ENCODE data around the gene PRKCA.

Gene PRKCA

DNA sequence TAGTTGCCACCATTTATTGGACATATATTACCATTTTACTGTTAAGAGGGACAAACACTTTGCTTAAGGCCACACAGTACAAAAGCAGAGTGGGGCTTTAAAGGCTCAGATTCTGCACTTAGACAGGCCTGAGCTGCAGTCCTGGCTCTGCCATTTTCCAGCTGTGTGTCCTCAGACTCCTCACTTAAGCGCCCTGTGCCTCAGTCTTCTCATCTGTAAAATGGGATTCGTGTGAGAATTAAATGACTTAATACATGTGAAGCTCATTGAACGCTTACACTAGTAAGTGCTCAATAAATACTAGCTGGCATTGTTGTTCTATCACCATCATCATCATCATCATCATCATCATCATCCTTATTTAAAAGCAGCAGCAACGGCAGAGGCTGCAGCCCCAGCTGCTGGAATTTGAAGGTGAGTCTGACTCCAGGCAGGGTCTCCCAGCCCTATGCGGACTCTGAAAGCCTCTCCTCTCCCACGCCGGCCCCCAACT, 532.1 kb downstream of the PRKCA start:
- no peak for DNase-seq

- DNase-seq = no peak
Measured at GRCh38 chr17:66834919-66835454, 532.6 kb downstream of the PRKCA start, which contains the start of gene CACNG5. TSS of gene CACNG5 (plus strand) at chr17:66835117. CDS start at chr17:66877333, 42,216 bp downstream.

- DNase-seq = no peak
Measured at GRCh38 chr17:66835476-66835875, 533.1 kb downstream of the PRKCA start.

DNA sequence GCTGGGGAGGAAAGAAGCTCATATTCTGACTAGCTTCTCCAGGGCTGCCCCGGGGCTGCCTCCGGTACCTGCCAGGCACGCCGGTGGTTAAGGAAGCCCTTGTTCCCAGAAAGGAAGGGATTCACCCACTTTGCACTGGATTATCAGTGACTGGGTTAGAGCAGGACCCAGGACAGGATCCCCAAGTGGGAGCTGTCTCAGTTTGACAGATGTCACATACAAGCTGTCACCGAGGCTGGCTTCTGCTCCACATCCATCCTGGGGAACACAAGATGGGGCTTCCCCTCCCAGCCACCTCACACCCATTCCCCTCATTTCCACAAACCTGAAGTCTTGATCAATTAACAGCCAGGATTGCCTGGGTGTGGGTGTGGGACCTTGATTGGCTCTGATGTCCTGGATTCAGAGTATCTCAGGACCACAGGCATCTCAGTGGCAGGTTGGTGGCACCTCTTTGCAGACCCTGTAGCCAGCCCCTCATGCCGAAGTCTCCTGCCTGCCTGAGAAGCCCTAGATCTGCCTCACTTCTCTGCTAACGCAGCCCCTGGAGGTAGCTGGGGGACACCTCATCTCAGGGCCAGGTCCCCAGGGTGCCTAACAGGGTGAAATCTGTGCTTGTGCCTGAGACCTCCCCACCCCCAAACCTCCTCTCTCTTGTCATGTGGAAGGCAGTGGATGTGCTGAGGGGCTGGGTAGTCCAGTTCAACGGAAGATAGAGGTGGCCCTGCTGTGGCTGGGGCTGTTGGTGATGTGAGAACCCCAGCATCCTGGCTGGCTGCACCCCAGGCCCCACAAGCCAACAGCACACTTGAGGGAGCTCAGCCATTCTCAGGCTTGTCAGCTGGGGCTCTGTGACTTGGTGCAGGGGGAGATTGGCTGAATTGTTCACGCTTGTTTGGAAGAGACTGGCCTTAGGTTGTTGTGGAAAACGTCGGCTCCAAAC, 533.9 kb downstream of the PRKCA start:
- DNase-seq = no peak

- DNase-seq = no peak
Measured at GRCh38 chr17:66837226-66837625, 534.8 kb downstream of the PRKCA start.

- DNase-seq = no peak
Measured at GRCh38 chr17:66837885-66838665, 535.7 kb downstream of the PRKCA start.

GRCh38 chr17:66839616-66840015, 537.2 kb downstream of the PRKCA start:
- DNase-seq = no peak

- DNase-seq = no peak
Measured at GRCh38 chr17:66840061-66840460, 537.6 kb downstream of the PRKCA start.

DNA sequence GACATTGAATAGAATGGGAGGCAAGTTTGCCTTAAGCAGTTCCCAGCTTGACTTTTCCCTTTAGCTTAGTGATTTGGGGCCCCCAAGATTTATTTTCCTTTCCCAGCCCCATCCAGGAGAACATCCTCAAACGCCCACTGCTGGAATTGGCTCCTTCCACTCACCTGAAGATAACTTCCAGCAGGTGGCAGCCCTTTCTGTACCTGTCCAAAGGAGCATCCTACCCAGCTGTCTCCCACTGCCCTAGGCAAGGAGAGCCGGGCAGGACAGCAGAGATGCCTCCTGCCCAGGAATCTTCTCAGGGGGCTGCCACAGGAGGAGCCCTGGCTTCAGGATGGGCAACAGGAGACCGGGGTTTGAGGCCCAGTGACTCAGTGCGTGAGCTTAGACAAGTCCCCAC, 538.9 kb downstream of the PRKCA start:
- DNase-seq = no peak

GRCh38 chr17:66841744-66842143, 539.3 kb downstream of the PRKCA start:
- no peak for DNase-seq

GRCh38 chr17:66842505-66842904, 540.1 kb downstream of the PRKCA start:
- DNase-seq = no peak

GRCh38 chr17:66842959-66843358, 540.5 kb downstream of the PRKCA start:
- DNase-seq = no peak

- DNase-seq = no peak
Measured at GRCh38 chr17:66843627-66844026, 541.2 kb downstream of the PRKCA start.

DNA sequence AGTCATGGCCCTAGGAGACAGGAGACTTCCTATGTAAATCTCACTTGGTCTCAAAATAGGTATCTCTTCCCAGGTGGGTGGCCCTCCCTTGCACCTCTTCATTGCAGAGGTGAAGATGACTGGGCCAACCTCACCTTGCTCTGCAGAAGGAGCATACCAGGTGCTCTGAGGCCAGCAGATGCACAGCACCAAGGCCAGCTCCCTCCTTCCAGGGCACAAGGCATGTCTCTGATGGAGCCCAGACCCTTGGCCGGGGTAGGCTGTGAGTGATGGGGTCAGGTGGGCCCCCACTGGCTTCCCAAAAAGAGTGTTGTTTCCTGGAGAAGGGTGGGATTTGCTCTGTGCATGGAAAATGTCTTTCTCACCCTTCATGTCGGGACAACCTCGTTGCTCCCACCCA, 545.3 kb downstream of the PRKCA start:
- no peak for DNase-seq

DNA sequence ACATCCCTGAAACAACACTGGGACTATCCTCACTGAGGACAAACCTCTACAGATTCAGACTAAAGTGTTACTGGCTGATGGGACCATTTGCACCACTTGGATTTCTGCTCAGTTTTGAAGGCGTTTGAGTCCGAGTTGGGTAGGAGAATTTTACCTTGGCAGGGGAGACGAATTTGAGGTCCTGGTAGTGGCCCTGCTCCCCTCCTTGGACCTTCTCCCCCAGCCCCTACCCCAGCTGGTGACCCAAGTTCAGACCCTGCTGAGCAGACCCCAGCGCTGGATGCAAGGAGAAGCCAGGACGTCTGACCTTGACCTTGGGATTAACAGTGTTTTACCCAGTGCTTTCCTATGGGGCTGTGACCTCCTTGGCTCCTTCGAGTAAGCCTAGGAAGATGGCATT, 546.1 kb downstream of the PRKCA start:
- no peak for DNase-seq

DNA sequence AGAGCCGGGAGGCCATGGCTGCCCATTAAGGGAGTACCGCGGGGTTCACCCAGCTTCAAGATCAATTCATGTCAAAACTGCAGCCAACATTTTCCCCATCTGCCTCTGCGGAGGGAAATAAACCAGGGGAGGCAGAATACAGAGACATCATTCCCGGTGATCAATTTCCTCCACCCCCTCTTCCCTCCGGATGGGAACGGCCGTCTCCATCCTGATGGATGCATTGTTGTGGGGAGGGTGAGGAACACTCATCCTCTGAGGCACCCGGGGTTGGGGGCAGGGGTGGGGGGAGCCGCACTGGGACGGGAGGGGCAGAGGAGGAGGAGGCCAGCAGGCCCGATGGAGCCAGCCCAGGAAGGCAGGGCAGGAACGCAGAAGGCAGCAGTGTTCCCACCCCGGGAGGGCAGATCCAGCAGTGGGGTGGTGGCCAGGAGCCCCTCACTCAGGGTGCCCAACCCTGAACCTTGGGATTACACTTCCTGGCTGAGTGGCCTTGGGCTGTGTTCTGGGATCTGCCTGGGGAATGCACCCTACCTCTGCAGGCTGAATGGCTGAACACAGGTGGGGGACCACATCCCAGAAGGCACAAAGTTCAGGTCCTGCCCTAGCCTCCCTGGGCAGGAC, 546.7 kb downstream of the PRKCA start:
- DNase-seq = no peak

DNA sequence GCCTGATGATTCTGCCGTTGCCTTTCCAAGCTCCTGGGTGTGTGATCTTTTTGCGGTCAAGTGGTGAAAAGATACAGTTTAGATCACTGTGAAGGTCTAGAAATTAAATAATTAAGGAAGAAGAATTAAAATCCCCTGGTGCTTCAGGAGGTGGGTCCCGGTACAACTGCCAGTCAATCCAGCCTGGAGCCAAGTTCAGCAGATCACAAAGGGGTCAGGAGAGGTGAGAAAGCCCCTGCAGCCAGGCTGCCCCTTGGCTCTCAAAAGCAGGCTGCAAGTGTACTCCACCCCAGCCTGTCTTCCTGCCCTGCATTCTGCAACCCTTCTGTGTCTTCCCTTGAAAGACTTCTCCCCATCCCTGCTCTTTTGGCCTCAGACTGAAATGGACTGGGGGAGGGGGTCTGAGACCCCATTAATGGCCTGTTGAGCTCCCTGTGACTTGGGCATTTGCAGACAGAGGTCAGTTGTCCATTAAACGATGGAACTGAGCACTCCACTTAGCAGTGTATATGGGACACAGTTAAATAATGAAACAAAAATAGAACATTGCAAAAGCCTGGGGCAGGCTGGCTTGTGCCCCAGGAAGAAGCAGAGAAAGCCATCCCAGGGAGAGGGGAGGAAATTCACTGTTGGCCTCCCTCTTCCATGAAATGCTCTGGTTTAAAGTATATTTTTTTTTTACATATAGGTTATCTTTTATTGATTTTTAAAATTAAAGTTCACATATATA, 547.6 kb downstream of the PRKCA start:
- DNase-seq = no peak

DNA sequence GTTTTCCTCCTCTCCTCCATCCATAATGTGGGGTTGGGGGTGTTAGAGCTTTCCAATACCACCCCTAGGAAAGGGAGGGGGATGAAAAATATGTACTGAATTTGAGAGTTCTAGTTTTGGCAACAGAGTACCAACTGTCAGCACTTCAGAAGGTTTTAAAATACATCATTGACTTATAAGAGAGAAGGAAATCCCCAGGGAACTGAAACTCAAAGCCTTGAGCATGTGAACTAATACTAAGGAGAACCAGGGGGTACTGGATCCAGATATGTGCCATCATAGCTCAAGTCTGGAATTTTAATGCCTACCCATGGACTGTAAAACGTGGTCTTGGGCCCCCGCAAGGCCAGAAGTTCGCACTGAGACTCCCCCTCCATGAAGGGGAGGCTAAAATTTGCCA, 548.3 kb downstream of the PRKCA start:
- DNase-seq = no peak

DNA sequence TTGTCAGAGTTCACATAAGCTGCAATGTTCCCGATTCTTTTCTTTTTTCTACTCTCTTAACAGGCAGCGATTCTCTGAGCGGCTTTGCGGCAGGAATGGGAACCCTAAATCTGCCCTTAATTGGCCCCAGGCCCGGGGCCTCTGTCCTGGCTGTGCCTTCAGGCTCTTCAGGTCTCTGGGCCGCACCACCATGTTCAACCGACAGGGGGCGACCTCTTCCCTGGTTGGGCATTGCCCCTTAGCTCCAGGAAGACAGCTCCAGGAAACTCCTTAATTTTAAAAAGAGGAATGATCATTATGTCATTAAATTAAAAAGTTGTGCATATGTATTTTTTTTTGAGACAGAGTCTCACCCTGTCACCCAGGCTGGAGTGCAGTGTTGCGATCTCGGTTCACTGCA, 552.8 kb downstream of the PRKCA start:
- no peak for DNase-seq

DNA sequence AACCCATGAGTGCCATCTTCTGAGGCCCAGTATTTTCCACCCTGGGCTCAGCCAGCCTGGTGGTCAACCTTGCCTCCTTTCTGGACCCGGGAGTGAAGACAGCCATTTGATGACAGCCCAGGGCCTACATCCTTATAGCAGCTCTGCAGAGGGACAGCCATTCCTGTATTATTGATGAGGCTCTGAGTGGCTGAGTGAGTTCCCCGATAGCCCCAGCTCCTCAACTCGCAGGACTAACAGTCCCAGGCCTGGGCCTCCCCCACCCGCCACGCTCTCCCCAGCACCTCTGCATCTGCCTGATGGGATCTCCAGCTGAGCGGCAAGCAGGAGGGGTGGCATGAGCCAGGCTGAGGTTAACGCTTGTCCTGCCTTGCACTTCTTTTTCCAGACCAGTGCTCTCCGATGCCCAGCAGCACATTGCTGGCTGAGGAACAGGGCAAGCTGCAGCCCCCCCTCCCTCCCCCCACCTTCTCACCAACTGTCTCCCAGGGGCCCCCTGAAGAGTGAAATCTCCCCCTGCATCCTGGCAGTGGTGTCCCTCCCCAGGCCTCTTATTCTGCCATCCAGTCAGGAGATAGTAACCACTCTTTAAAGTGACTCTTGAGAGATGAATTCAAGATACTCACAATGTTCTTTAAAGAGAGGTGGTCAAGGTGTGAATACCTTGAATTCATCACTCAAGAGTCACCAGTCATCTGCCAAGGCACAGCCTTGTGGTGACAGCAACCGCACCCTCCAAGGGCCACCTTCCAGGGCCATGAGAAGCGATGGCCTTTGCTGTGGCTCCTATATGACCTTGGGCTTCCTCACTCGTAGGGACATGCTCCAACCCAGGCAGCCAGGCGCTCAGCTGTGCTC, 556.0 kb downstream of the PRKCA start:
- DNase-seq = no peak

DNA sequence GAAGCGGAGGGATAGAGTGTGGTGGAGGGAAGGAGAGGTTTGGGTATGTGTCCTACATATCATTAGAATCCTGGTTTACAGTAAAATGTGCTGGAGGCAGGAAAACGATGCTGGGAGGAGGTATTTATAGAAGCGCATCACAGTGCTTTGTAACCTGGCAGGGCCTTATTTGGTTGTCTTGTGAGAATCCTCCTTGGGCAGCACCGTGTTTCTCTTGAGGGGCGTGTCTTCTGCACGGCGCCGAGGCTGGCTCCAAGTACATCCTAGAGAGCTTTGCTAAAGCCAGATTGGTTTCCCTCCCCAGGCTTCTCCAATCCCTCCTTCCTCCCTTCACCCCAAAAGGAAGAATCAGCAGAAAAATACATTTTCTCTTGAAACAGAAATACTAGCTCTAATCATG, 556.9 kb downstream of the PRKCA start:
- no peak for DNase-seq
